Fibroblast of villous mesenchyme (primary cell): ENCODE data around the gene ZNF496. TPM values are rescaled to one million over a fixed set of nuclear protein-coding genes. Genes with fewer than 3 reads are reported as not detected.
A peak's percentile ranks its signal among the peaks of the same experiment; 100 is the strongest.

ENCODE experiments used
- DNase-seq: peaks from one replicate; pipeline ENCODE4 v3.0.0-alpha.2; 2010; ENCODE audit warnings: low read depth
- H3K4me3 ChIP-seq: 2 replicates; pipeline ENCODE4 v1.5.1; 2011; ENCODE audit warnings: low read depth, mild to moderate bottlenecking, low read length
- total RNA-seq: library from RNA; depleted of rRNA; stranded (reverse); fragments of >200 nt; gene quantifications from 2 replicates; pipeline ENCODE4 v1.2.3, GENCODE V29; 2012
- TF ChIP-seq, protein P1 (sequence below): IDR thresholded peaks from 2 replicates; pipeline ENCODE4 v1.5.1; 2012; ENCODE audit warnings: low read depth, mild to moderate bottlenecking, low read length; ENCODE audit not compliant: insufficient read depth

The ZNF496 gene
- total RNA-seq, 1 donor, result 19.4 TPM

GRCh38 chr1:247298701-247299100 lies 33.0 kb downstream of the ZNF496 start:
- H3K4me3 ChIP-seq, result no peak overlapping the region
- TF ChIP-seq, protein P1, sequence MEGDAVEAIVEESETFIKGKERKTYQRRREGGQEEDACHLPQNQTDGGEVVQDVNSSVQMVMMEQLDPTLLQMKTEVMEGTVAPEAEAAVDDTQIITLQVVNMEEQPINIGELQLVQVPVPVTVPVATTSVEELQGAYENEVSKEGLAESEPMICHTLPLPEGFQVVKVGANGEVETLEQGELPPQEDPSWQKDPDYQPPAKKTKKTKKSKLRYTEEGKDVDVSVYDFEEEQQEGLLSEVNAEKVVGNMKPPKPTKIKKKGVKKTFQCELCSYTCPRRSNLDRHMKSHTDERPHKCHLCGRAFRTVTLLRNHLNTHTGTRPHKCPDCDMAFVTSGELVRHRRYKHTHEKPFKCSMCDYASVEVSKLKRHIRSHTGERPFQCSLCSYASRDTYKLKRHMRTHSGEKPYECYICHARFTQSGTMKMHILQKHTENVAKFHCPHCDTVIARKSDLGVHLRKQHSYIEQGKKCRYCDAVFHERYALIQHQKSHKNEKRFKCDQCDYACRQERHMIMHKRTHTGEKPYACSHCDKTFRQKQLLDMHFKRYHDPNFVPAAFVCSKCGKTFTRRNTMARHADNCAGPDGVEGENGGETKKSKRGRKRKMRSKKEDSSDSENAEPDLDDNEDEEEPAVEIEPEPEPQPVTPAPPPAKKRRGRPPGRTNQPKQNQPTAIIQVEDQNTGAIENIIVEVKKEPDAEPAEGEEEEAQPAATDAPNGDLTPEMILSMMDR, result no peak
- DNase-seq, result no peak

GRCh38 chr1:247298124-247298481 lies 33.6 kb downstream of the ZNF496 start:
- TF ChIP-seq, protein P1, result no peak
- no peak for DNase-seq
- no peak overlapping the region for H3K4me3 ChIP-seq

- DNase-seq, result no peak
- TF ChIP-seq, protein P1, result no peak
- no peak overlapping the region for H3K4me3 ChIP-seq
Observed at GRCh38 chr1:247297263-247298123, 34.2 kb downstream of the ZNF496 start.

GRCh38 chr1:247296599-247297180 lies 35.0 kb downstream of the ZNF496 start:
- TF ChIP-seq, protein P1, result no peak
- DNase-seq, result no peak
- H3K4me3 ChIP-seq, result no peak overlapping the region

DNA sequence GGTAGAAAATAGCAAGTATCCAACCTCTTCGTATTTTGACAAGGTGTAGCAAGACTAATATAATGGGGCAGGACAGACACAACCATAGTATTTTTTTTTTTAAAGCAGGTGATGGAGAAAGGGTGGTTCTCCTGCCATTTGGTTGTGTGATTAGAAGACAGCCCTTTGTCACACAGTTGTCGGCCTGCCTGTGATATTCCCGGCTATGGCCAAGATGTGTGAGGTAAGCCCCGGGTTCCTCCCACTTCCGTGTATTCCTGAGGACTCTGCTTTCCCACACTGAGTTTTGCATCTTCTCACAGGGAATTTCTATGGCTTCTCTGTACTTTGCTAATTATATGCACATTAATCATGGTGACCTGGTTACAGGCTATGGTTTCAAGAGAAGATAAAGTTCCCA lies 35.9 kb downstream of the ZNF496 start:
- TF ChIP-seq, protein P1, result no peak
- H3K4me3 ChIP-seq, result no peak overlapping the region
- peak; percentile 9 for DNase-seq

DNA sequence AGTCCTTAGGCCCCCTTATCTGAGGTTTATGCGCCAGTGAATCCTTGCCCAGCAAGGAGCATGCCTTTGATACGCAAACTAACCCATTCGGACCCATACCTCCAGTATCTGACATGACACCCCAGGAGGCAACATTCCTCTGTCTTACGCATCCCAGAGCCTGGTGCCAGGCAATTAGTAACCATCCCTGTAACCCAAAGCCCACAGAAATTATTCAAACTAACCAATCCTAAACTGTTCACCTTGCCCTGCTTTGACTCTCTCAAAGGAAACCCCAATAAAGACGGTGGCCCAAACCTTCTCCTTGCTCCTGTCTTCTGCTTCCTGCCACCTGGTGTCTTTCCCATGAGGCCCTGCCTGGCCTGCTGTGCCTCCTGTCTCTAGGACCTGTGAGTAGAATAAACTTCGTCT lies 36.4 kb downstream of the ZNF496 start:
- TF ChIP-seq, protein P1, result no peak
- H3K4me3 ChIP-seq, result no peak overlapping the region
- peak; percentile 28 for DNase-seq

GRCh38 chr1:247294282-247294681 lies 37.4 kb downstream of the ZNF496 start:
- TF ChIP-seq, protein P1, result no peak
- H3K4me3 ChIP-seq, result no peak overlapping the region

More at GRCh38 chr1:247294282-247294681, 37.4 kb downstream of the ZNF496 start:
- DNase-seq, result peak; percentile 90
